HCT116 (cell line): ENCODE data around the gene SLC25A20. TPM values are rescaled to one million over a fixed set of nuclear protein-coding genes. Genes with fewer than 3 reads are reported as not detected.

Source experiments
- ATAC-seq: fragments of 200-7000 bp; cut with Tn5 transposase; 2 replicates; pipeline ENCODE4 v1.9.1; 2020; ENCODE audit warnings: mild to moderate bottlenecking, moderate library complexity
- BruUV-seq: library from RNA; stranded (reverse); fragments of 400-500 nt; replicated peaks from 2 replicates; lab custom pipeline; 2021; lab: Mats Ljungman, UMichigan
- CTCF ChIA-PET: fragments of 300-600 bp; sonication (Branson Sonifier 250); formaldehyde crosslinking; loops from one replicate; lab custom pipeline; 2021; ENCODE audit warnings: antibody characterized with exemption; lab: Charles Lee
- POLR2A ChIA-PET: fragments of 300-600, 350-600 bp; sonication (Branson Sonifier 250); formaldehyde crosslinking; loops from one replicate; lab custom pipeline; 2021; ENCODE audit warnings: antibody characterized with exemption; lab: Charles Lee
- RAD21 ChIA-PET, 2 experiments: fragments of 300-600 bp; sonication (Branson Sonifier 250); formaldehyde crosslinking; loops; one replicate each; lab custom pipeline; 2023; ENCODE audit warnings: low total read pairs in 2 of 2; ENCODE audit not compliant: uncharacterized antibody in 2 of 2, unreplicated experiment in 2 of 2, low non-redundant PET in 1 of 2; lab: Charles Lee
- DNase-seq: peaks from one replicate; pipeline ENCODE4 v3.0.0-alpha.2; 2010; ENCODE audit warnings: low read depth, low spot score
- H2AFZ ChIP-seq: fragments of 200-600 bp; shearing (Covaris generic), sonication (generic); 2 replicates; pipeline ENCODE4 v1.6.1; 2017; ENCODE audit warnings: low read depth, mixed run types, mixed read lengths, antibody characterized with exemption, low read length; ENCODE audit not compliant: poor library complexity, severe bottlenecking
- H3K27ac ChIP-seq: 2 replicates; pipeline ENCODE4 v1.5.1; 2012; ENCODE audit warnings: low read depth, low read length
- H3K27me3 ChIP-seq: fragments of 200-600 bp; sonication (generic); 2 replicates; pipeline ENCODE4 v1.6.1; 2016; ENCODE audit warnings: mixed run types, low read length, mixed read lengths; ENCODE audit not compliant: insufficient read depth
- H3K36me3 ChIP-seq, 2 experiments: fragments of 200-500 bp in 1 of 2; fragments of 200-600 bp in 1 of 2; sonication (Bioruptor generic) in 1 of 2; sonication (generic) in 1 of 2; 2 replicates each; pipeline versions ENCODE4 v1.5.1 to v1.6.1; 2014 to 2016; ENCODE audit warnings: low read length in 2 of 2, inconsistent platforms in 1 of 2, mixed read lengths in 1 of 2, mixed run types in 1 of 2; ENCODE audit not compliant: insufficient read depth in 2 of 2, control insufficient read depth in 1 of 2
- H3K4me1 ChIP-seq, 2 experiments: fragments of 200-600 bp in 1 of 2; sonication (generic) in 1 of 2; 2 replicates each; pipeline versions ENCODE4 v1.5.1 to v1.6.1; 2012 to 2017; ENCODE audit warnings: low read length in 2 of 2, inconsistent platforms in 1 of 2, mild to moderate bottlenecking in 1 of 2, mixed read lengths in 1 of 2, mixed run types in 1 of 2, moderate library complexity in 1 of 2; ENCODE audit not compliant: insufficient read depth in 2 of 2, control insufficient read depth in 1 of 2
- H3K4me2 ChIP-seq: fragments of 200-600 bp; sonication (generic); 2 replicates; pipeline ENCODE4 v1.6.1; 2017; ENCODE audit warnings: mixed run types, low read length, mixed read lengths
- H3K4me3 ChIP-seq, 2 experiments: fragments of 200-600 bp in 1 of 2; sonication (generic) in 1 of 2; replicated peaks in 1 of 2; 2 replicates each; pipeline ENCODE4 v1.5.1; 2011 to 2016; ENCODE audit warnings: low read length in 2 of 2, control low read depth in 1 of 2, low read depth in 1 of 2, mild to moderate bottlenecking in 1 of 2, mixed read lengths in 1 of 2, mixed run types in 1 of 2
- H3K79me2 ChIP-seq: fragments of 200-600 bp; sonication (generic); 2 replicates; pipeline ENCODE4 v1.6.1; 2017; ENCODE audit warnings: mild to moderate bottlenecking, mixed run types, low read length, moderate library complexity, mixed read lengths; ENCODE audit not compliant: insufficient read depth
- H3K9ac ChIP-seq: fragments of 200-600 bp; sonication (generic); 2 replicates; pipeline ENCODE4 v1.6.1; 2016; ENCODE audit warnings: low read length, mixed read lengths
- H3K9me2 ChIP-seq: fragments of 200-600 bp; sonication (generic), shearing (Covaris generic); 2 replicates; pipeline ENCODE4 v1.6.1; 2017; ENCODE audit warnings: mixed run types, mild to moderate bottlenecking, moderate library complexity; ENCODE audit not compliant: insufficient read depth
- H3K9me3 ChIP-seq, 2 experiments: fragments of 200-500 bp in 1 of 2; fragments of 200-600 bp in 1 of 2; sonication (Bioruptor generic) in 1 of 2; sonication (generic) in 1 of 2; 2 replicates each; pipeline ENCODE4 v1.6.1; 2014 to 2017; ENCODE audit warnings: low read length in 2 of 2, mixed read lengths in 2 of 2, inconsistent platforms in 1 of 2, low read depth in 1 of 2, mild to moderate bottlenecking in 1 of 2, mixed run types in 1 of 2, moderate library complexity in 1 of 2; ENCODE audit not compliant: control insufficient read depth in 1 of 2, insufficient read depth in 1 of 2
- H4K20me1 ChIP-seq: fragments of 200-600 bp; sonication (generic), shearing (Covaris generic); 2 replicates; pipeline ENCODE4 v1.6.1; 2017; ENCODE audit warnings: mixed run types, mild to moderate bottlenecking, moderate library complexity; ENCODE audit not compliant: insufficient read depth
- CBX3 ChIP-seq: IDR thresholded peaks from 2 replicates; pipeline ENCODE4 v1.6.1; 2012; ENCODE audit warnings: low read depth
- CEBPB ChIP-seq: IDR thresholded peaks from 2 replicates; pipeline ENCODE4 v1.6.1; 2012; ENCODE audit warnings: low read depth
- EGR1 ChIP-seq: IDR thresholded peaks from 2 replicates; pipeline ENCODE4 v1.6.1; 2012; ENCODE audit warnings: low read depth
- FOSL1 ChIP-seq: IDR thresholded peaks from 2 replicates; pipeline ENCODE4 v1.6.1; 2012; ENCODE audit warnings: low read depth
- JUND ChIP-seq: IDR thresholded peaks from 2 replicates; pipeline ENCODE4 v1.6.1; 2012
- POLR2A ChIP-seq: IDR thresholded peaks from 2 replicates; pipeline ENCODE4 v1.7.0; 2011; ENCODE audit warnings: borderline replicate concordance; ENCODE audit not compliant: insufficient read depth, insufficient read length; ENCODE audit errors: extremely low read depth
- POLR2AphosphoS5 ChIP-seq: IDR thresholded peaks from 2 replicates; pipeline ENCODE4 v1.6.1; 2011; ENCODE audit warnings: mild to moderate bottlenecking, low read depth, low read length, moderate library complexity
- RAD21 ChIP-seq: IDR thresholded peaks from 2 replicates; pipeline ENCODE4 v1.6.1; 2012; ENCODE audit warnings: low read depth, mild to moderate bottlenecking
- SP1 ChIP-seq: IDR thresholded peaks from 2 replicates; pipeline ENCODE4 v1.6.1; 2012; ENCODE audit warnings: low read depth
- SRF ChIP-seq: IDR thresholded peaks from 2 replicates; pipeline ENCODE4 v1.6.1; 2012; ENCODE audit warnings: low read depth
- TCF7L2 ChIP-seq: IDR thresholded peaks from 2 replicates; pipeline ENCODE4 v1.7.0; 2011; ENCODE audit warnings: borderline replicate concordance, inconsistent platforms; ENCODE audit not compliant: insufficient read depth, insufficient read length; ENCODE audit errors: extremely low read depth
- YY1 ChIP-seq: IDR thresholded peaks from 2 replicates; pipeline ENCODE4 v1.6.1; 2011; ENCODE audit warnings: low read length, low read depth, moderate library complexity, mild to moderate bottlenecking; ENCODE audit not compliant: insufficient replicate concordance; ENCODE audit errors: extremely low read depth
- intact Hi-C: fragments of 100-400 bp; cut with micrococcal nuclease; formaldehyde crosslinking; loops from 2 replicates; pipeline ENCODE4 v1.10.0; 2022
- total RNA-seq: library from RNA; stranded (reverse); gene quantifications from one replicate; pipeline ENCODE4 v1.2.1, GENCODE V29; 2021; ENCODE audit not compliant: unreplicated experiment
- TF ChIP-seq, protein P1 (sequence below), 3 experiments: fragments of 200-600 bp in 1 of 3; sonication (generic) in 1 of 3; IDR thresholded peaks in 2 of 3; conservative IDR thresholded peaks in 1 of 3; 2 replicates each; pipeline ENCODE4 v1.5.1; 2012 to 2017; ENCODE audit warnings: low read depth in 2 of 3, low read length in 2 of 3, antibody characterized with exemption in 1 of 3, borderline replicate concordance in 1 of 3, control low read depth in 1 of 3, mild to moderate bottlenecking in 1 of 3, mixed read lengths in 1 of 3, mixed run types in 1 of 3, moderate library complexity in 1 of 3; ENCODE audit not compliant: insufficient read depth in 1 of 3
- TF ChIP-seq, protein P2 (sequence below): IDR thresholded peaks from 2 replicates; pipeline ENCODE4 v1.6.1; 2012
- TF ChIP-seq, protein P3 (sequence below): IDR thresholded peaks from 2 replicates; pipeline ENCODE4 v1.6.1; 2012

SLC25A20 gene
- total RNA-seq, 1 experiment from 2014 or later, result 8.7 TPM

DNA sequence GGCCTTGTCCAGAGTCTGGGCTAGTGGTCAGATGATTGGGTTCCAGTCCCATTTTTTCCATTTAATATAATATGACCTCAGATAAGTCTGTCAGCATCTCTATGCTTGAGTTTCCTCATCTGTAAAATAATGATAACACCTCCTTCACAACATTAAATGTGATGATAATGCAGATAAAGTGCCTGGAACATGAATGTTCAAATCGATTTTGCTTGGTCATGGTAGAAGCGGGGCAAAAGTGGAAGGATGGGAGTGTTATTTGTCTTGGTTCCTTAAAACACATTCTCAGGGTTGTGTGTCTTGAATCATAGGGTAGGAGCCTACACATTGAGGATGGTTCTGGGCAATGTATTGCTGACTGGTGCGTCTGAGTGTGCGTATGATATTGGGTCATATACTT is 36.8 kb upstream of the SLC25A20 start:
- intact Hi-C loops, result no loop called here
- Histone ChIP-seq H3K4me3 (no peak overlapping the region), H3K9me3 (no peaks in the 10 kb centered on the region), H4K20me1 (peaks cover 15% of the 10 kb centered on the region; the same call in 1 of the 2 replicates), H2AFZ (no peak overlapping the region), H3K79me2 (peaks cover 91% of the 10 kb centered on the region), H3K9ac (no peak overlapping the region), H3K4me1 (no peaks in the 10 kb centered on the region), H3K9me2 (no peaks in the 10 kb centered on the region), H3K36me3 (peaks cover 7 to 26% of the 10 kb centered on the region in 2 experiments; a peak in 3 of 4 replicates), H3K27ac (no peak overlapping the region), H3K27me3 (no peaks in the 10 kb centered on the region), H3K4me2 (no peak overlapping the region)
- ChIA-PET RAD21 (no interaction called here), POLR2A (no interaction called here), CTCF (no interaction called here)
- no TSS peak for BruUV-seq
- no peak for DNase-seq
- TF ChIP-seq FOSL1 (no peak), CBX3 (no peak), TCF7L2 (no peak), RAD21 (no peak), SRF (no peak), SP1 (no peak), YY1 (no peak), CEBPB (no peak), JUND (no peak), EGR1 (no peak), POLR2A (no peak), POLR2AphosphoS5 (no peak)
- TF ChIP-seq, protein P1, sequence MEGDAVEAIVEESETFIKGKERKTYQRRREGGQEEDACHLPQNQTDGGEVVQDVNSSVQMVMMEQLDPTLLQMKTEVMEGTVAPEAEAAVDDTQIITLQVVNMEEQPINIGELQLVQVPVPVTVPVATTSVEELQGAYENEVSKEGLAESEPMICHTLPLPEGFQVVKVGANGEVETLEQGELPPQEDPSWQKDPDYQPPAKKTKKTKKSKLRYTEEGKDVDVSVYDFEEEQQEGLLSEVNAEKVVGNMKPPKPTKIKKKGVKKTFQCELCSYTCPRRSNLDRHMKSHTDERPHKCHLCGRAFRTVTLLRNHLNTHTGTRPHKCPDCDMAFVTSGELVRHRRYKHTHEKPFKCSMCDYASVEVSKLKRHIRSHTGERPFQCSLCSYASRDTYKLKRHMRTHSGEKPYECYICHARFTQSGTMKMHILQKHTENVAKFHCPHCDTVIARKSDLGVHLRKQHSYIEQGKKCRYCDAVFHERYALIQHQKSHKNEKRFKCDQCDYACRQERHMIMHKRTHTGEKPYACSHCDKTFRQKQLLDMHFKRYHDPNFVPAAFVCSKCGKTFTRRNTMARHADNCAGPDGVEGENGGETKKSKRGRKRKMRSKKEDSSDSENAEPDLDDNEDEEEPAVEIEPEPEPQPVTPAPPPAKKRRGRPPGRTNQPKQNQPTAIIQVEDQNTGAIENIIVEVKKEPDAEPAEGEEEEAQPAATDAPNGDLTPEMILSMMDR (IDR thresholded peaks at IDR 0.05 in 2 of 3, conservative IDR thresholded peaks at IDR 0.05 in 1 of 3; ENCODE audit: borderline replicate concordance in 1 of 3, insufficient read depth in 1 of 3, low read depth in 2 of 3, low read length in 2 of 3), result no peak
- TF ChIP-seq, protein P2, sequence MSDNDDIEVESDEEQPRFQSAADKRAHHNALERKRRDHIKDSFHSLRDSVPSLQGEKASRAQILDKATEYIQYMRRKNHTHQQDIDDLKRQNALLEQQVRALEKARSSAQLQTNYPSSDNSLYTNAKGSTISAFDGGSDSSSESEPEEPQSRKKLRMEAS, result no peak
- TF ChIP-seq, protein P3, sequence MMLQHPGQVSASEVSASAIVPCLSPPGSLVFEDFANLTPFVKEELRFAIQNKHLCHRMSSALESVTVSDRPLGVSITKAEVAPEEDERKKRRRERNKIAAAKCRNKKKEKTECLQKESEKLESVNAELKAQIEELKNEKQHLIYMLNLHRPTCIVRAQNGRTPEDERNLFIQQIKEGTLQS, result no peak
- ATAC-seq, result no peak
